Subcutaneous abdominal adipose tissue (tissue), 5 donors: ENCODE results near the gene ANO4.

Source experiments
- H3K27ac ChIP-seq: one replicate; pipeline ENCODE4 v1.7.0; 2013; ENCODE audit warnings: low read depth, mild to moderate bottlenecking, inconsistent platforms, low read length, moderate library complexity
- H3K27me3 ChIP-seq, 5 donors: one replicate each; pipeline ENCODE4 v1.7.0; 2013; ENCODE audit warnings: low read length in 5 of 5, inconsistent platforms in 1 of 5; ENCODE audit not compliant: control insufficient read depth in 5 of 5, insufficient read depth in 4 of 5
- H3K36me3 ChIP-seq, 5 donors: one replicate each; pipeline ENCODE4 v1.7.0; 2013; ENCODE audit warnings: low read length in 5 of 5; ENCODE audit not compliant: control insufficient read depth in 5 of 5, insufficient read depth in 5 of 5
- H3K4me1 ChIP-seq, 5 donors: one replicate each; pipeline ENCODE4 v1.7.0; 2013; ENCODE audit warnings: low read length in 5 of 5, mild to moderate bottlenecking in 3 of 5, moderate library complexity in 1 of 5; ENCODE audit not compliant: control insufficient read depth in 5 of 5, insufficient read depth in 5 of 5
- H3K4me3 ChIP-seq, 5 donors: one replicate each; pipeline ENCODE4 v1.7.0; 2013; ENCODE audit warnings: low read length in 5 of 5, low read depth in 1 of 5
- H3K9ac ChIP-seq, 5 donors: one replicate each; pipeline ENCODE4 v1.7.0; 2013; ENCODE audit warnings: low read length in 5 of 5, mild to moderate bottlenecking in 4 of 5, moderate library complexity in 3 of 5
- H3K9me3 ChIP-seq, 5 donors: one replicate each; pipeline ENCODE4 v1.7.0; 2013; ENCODE audit warnings: low read length in 5 of 5; ENCODE audit not compliant: control insufficient read depth in 5 of 5
- donor health status: healthy.
- donor health status: healthy.
- donor health status: healthy.
- donor health status: healthy.
- donor health status: healthy.

Gene ANO4

GRCh38 chr12:100992194-100992593, 197.6 kb downstream of the ANO4 start:
- no peak overlapping the region for H3K9ac ChIP-seq
- H3K27ac ChIP-seq = no peak overlapping the region
- H3K4me1 ChIP-seq = peaks cover 0 to 3% (median 0%) of the 10 kb centered on the region in 5 donors
- no peaks in the 10 kb centered on the region for H3K9me3 ChIP-seq
- no peaks in the 10 kb centered on the region for H3K36me3 ChIP-seq
- no peak overlapping the region for H3K4me3 ChIP-seq
- no peaks in the 10 kb centered on the region for H3K27me3 ChIP-seq

- Histone ChIP-seq H3K27ac (no peak overlapping the region), H3K27me3 (no peaks in the 10 kb centered on the region), H3K4me3 (no peak overlapping the region), H3K9ac (no peak overlapping the region), H3K4me1 (no peaks in the 10 kb centered on the region), H3K36me3 (no peaks in the 10 kb centered on the region), H3K9me3 (no peaks in the 10 kb centered on the region)
Observed at GRCh38 chr12:100993916-100994450, 199.4 kb downstream of the ANO4 start.

GRCh38 chr12:100995201-100995600, 200.6 kb downstream of the ANO4 start:
- H3K27ac ChIP-seq = no peak overlapping the region
- no peak overlapping the region for H3K9ac ChIP-seq
- no peaks in the 10 kb centered on the region for H3K9me3 ChIP-seq
- H3K36me3 ChIP-seq = no peaks in the 10 kb centered on the region
- no peaks in the 10 kb centered on the region for H3K27me3 ChIP-seq
- no peaks in the 10 kb centered on the region for H3K4me1 ChIP-seq
- no peak overlapping the region for H3K4me3 ChIP-seq

GRCh38 chr12:100995771-100996170, 201.2 kb downstream of the ANO4 start:
- H3K4me3 ChIP-seq = no peak overlapping the region
- no peak overlapping the region for H3K27ac ChIP-seq
- no peaks in the 10 kb centered on the region for H3K36me3 ChIP-seq
- no peak overlapping the region for H3K9ac ChIP-seq
- H3K9me3 ChIP-seq = no peaks in the 10 kb centered on the region
- H3K27me3 ChIP-seq = no peaks in the 10 kb centered on the region
- no peaks in the 10 kb centered on the region for H3K4me1 ChIP-seq

- H3K36me3 ChIP-seq = no peaks in the 10 kb centered on the region
- no peak overlapping the region for H3K9ac ChIP-seq
- H3K27me3 ChIP-seq = peaks cover 0 to 3% (median 0%) of the 10 kb centered on the region in 5 donors
- no peaks in the 10 kb centered on the region for H3K4me1 ChIP-seq
- H3K27ac ChIP-seq = no peak overlapping the region
- no peak overlapping the region for H3K4me3 ChIP-seq
- no peaks in the 10 kb centered on the region for H3K9me3 ChIP-seq
Observed at GRCh38 chr12:101001669-101002068, 207.1 kb downstream of the ANO4 start.

- Histone ChIP-seq H3K27me3 (peaks cover 0 to 3% (median 0%) of the 10 kb centered on the region in 5 donors), H3K36me3 (no peaks in the 10 kb centered on the region), H3K9ac (no peak overlapping the region), H3K27ac (no peak overlapping the region), H3K4me3 (no peak overlapping the region), H3K9me3 (no peaks in the 10 kb centered on the region), H3K4me1 (no peaks in the 10 kb centered on the region)
Observed at GRCh38 chr12:101002696-101003419, 208.3 kb downstream of the ANO4 start.

- H3K27me3 ChIP-seq = peaks cover 0 to 3% (median 0%) of the 10 kb centered on the region in 5 donors
- no peaks in the 10 kb centered on the region for H3K36me3 ChIP-seq
- H3K27ac ChIP-seq = no peak overlapping the region
- no peaks in the 10 kb centered on the region for H3K4me1 ChIP-seq
- no peak overlapping the region for H3K4me3 ChIP-seq
- H3K9ac ChIP-seq = no peak overlapping the region
- H3K9me3 ChIP-seq = peaks cover 3 to 10% (median 7%) of the 10 kb centered on the region in 5 donors
Observed at GRCh38 chr12:101004898-101005297, 210.3 kb downstream of the ANO4 start.

GRCh38 chr12:101009274-101009673, 214.7 kb downstream of the ANO4 start:
- Histone ChIP-seq H3K36me3 (no peaks in the 10 kb centered on the region), H3K27me3 (no peaks in the 10 kb centered on the region), H3K4me1 (peaks cover 0 to 3% (median 0%) of the 10 kb centered on the region in 5 donors), H3K9me3 (peaks cover 6 to 10% (median 7%) of the 10 kb centered on the region in 5 donors), H3K27ac (no peak overlapping the region), H3K4me3 (no peak overlapping the region), H3K9ac (no peak overlapping the region)

- Histone ChIP-seq H3K27ac (no peak overlapping the region), H3K9me3 (peaks cover 6 to 10% (median 7%) of the 10 kb centered on the region in 5 donors), H3K36me3 (no peaks in the 10 kb centered on the region), H3K4me1 (peaks cover 0 to 3% (median 0%) of the 10 kb centered on the region in 5 donors), H3K27me3 (no peaks in the 10 kb centered on the region), H3K9ac (no peak overlapping the region), H3K4me3 (no peak overlapping the region)
Observed at GRCh38 chr12:101010896-101011295, 216.3 kb downstream of the ANO4 start.

GRCh38 chr12:101013993-101014392, 219.4 kb downstream of the ANO4 start:
- Histone ChIP-seq H3K4me1 (peaks cover 0 to 3% (median 0%) of the 10 kb centered on the region in 5 donors), H3K27ac (no peak overlapping the region), H3K9me3 (peaks cover 2 to 8% (median 5%) of the 10 kb centered on the region in 5 donors), H3K27me3 (no peaks in the 10 kb centered on the region), H3K4me3 (no peak overlapping the region), H3K9ac (no peak overlapping the region), H3K36me3 (no peaks in the 10 kb centered on the region)
